GM12874 (cell line): ENCODE measurements around the gene EXOC2.

ENCODE experiments used
- TF ChIP-seq, protein P1 (sequence below): IDR thresholded peaks from 2 replicates; pipeline ENCODE4 v1.5.1; 2011; ENCODE audit warnings: low read depth, mild to moderate bottlenecking, control low read depth, low read length, moderate library complexity; ENCODE audit not compliant: insufficient read depth

The EXOC2 gene

DNA sequence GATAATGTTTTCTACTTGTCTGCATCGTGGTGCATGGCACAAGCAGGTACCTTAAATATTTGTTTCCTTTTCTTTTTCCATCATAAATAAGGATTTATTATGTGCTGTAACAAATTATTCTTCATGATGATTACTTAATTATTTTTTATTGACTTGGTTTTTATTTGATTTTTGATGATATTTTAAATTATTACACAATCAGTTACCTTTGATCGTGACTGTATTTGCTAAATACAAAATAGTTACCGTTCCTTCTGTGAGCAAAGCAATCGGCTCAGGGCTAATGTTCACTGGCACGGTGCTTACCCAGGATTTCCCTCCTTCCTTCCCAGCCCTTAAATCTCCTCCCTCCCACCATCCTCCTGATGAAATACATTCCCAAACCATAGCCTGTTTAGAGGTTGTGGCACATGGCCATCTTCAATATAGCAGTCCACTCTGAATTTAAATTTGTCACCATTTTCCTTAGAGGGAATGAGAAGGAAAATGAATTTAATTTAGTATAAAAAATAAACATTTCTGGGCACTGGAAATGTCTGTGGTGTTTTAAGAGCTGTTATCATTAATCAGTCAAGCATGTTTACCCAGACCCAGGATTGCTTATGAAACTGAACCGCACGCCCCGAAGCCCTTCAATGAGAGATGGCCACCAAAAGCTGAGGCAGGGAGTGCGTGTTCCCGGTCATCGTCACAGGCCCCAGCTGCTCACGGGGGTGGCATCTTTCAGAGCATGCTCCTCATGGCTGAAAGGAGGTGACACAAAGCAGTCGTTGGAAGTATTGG, 23.0 kb upstream of the EXOC2 start:
- TF ChIP-seq, protein P1, sequence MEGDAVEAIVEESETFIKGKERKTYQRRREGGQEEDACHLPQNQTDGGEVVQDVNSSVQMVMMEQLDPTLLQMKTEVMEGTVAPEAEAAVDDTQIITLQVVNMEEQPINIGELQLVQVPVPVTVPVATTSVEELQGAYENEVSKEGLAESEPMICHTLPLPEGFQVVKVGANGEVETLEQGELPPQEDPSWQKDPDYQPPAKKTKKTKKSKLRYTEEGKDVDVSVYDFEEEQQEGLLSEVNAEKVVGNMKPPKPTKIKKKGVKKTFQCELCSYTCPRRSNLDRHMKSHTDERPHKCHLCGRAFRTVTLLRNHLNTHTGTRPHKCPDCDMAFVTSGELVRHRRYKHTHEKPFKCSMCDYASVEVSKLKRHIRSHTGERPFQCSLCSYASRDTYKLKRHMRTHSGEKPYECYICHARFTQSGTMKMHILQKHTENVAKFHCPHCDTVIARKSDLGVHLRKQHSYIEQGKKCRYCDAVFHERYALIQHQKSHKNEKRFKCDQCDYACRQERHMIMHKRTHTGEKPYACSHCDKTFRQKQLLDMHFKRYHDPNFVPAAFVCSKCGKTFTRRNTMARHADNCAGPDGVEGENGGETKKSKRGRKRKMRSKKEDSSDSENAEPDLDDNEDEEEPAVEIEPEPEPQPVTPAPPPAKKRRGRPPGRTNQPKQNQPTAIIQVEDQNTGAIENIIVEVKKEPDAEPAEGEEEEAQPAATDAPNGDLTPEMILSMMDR = no peak

DNA sequence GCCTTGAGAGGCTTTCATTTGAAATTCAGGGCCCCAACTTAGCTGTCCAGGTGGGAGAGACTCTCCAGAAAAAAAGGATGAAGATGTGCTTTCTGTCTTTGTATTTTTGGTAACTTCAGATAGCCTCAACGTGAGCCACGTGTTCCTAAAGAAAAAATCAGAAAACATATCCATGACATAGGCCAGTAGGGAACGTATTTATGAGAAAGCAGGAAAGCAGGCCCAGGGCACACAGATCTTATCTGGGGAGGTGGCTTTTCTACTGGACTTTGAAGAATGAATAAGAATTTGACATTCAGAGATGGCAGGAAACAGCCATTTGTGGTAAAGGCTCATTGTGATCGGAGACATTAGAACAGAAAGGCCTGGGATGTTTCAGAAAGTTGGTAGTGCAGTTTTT, 21.2 kb upstream of the EXOC2 start:
- TF ChIP-seq, protein P1 = no peak

DNA sequence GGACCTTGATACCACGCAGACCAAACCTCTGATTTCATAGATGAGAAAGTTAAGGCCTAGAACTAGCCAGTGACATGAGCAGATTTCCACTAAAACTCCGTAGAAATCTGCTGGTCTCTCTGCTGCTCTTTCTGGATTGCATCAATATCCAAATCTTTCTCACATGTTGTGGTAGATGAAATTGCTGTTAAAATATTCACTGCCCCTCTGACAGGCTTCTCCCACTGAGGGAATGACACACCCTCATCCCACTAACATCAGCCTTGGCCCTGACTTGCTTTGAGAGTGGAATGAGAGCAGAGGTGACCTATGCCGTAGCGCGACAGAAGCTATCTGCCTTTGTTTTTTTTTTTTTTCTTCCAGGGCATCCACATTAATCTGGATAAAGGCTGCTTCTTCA, 20.4 kb upstream of the EXOC2 start:
- TF ChIP-seq, protein P1 = no peak

DNA sequence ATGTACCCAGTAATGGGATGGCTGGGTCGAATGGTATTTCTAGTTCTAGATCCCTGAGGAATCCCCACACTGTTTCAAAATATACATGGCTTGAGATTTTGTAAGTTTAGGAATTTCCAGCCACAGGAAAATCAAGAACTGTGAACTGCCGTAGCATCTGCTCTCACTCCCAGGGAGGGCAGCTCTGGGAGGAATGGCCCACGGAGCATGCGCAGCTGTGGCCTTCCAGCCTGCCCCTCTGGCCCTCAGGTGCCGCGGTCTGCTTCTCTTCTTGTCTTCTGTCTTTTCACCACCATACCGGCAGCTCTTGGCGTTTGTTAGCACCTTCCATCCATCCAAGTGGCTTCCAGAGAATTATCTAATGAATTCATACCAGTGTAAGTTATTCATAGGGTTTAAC, 19.9 kb upstream of the EXOC2 start:
- TF ChIP-seq, protein P1 = no peak

DNA sequence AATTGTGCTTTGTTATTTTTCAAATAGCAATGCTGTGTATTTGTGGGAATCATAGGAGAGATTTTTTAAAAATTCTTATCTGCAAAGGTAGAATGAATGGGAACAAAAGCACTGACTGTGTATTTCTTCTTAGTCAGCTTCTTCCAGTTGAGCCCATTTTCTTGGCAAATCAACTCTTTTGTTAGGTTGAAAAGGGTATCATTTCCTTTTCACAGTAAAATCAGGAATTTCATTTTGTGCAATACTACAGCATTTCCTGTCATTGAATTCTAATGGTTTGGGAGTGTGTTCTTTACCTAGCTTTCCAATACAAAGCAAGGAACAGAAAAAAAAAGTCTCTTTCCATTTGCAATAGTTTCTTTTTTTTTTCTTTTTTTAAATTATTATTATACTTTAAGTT, 19.0 kb upstream of the EXOC2 start:
- TF ChIP-seq, protein P1 = no peak

DNA sequence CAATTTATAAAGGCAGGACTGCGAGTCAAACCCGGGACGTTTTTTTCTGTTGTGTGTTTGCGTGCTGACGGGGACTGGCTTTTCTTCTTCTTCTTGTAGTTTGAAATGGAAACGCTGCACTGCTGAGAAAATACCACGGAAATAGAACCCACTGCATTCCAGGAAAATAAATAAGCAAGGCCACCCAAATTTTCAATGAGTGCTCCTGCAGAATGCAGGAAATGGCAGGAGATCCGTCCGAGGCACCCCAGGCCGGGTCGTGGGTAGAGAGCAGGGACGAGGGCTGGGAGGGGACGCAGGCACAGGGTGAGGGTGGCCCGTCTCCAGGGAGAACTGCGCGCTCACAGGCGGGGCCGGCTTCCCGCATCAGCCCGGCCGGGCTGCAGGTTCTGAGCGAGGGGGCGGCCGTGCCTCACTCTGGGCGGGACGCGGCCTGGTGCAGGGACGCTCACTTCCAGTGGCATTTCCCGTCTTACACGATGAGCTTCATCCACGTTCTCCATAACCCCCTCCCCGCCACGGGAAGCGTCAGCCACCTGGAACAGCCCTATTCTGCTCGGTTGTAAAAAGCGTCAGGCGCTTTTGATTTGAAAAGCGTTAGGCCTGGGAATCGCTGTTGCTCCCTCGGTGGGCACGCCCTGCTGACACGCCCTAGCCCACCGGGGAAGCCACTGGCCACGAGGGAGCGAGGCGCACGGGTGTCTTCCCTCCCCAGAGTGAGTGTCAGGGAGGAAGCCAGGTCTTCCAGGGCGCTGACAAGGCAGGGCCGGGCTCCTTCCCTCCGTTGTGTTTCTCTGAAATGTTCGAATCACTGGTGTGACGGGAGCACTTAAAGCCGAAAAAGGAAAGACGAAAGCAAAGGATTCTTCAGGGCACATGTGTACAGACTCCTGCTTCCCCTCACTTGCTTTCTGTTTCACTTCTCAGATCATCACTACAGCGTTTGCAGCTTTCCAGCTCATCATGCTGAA, 17.9 kb upstream of the EXOC2 start:
- TF ChIP-seq, protein P1 = no peak

DNA sequence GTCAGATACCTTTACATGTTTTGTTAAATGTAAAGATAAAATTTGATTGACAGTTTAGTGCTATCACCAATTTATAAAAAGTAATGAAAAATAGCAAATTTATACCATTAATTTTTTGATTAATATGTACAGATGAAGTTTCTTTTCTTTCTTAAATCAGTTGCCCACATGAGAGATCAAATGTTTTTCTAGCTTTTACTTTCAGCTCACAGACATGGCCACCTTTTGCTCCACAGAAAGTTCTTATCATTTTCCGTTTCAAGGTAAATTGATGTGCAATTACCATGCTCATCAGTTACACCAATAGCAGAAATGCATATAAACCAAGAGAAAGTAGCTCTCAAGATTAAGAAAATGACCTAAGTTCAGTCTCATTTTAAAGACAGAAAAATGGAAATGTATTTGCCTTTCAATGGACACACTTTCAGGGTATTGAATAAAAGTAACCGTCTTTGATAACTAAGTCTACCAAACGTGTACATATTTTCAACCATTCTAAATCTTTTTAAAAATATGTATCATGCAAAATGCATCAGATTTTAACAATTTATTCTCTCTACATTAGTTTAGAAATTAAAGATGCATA, 16.6 kb upstream of the EXOC2 start:
- TF ChIP-seq, protein P1 = no peak
